Measurements from ENCODE around the gene MTUS2.

GRCh38 chr13:29271606-29272005, 451.5 kb downstream of the MTUS2 start:
- no peak for TF ChIP-seq CTCF (conservative IDR thresholded peaks at IDR 0.05; ENCODE audit: low read length)
- no peak for TF ChIP-seq EZH2phosphoT487 (IDR thresholded peaks at IDR 0.05; ENCODE audit: borderline replicate concordance)
